Right lobe of liver (tissue), 6 donors: ENCODE data around the gene MON1A. TPM values are rescaled to one million over a fixed set of nuclear protein-coding genes. Genes with fewer than 3 reads are reported as not detected.

Source experiments
- ATAC-seq, 4 donors: fragments of 200-7000 bp; cut with Tn5 transposase; one replicate each; pipeline ENCODE4 v1.9.1; 2020; ENCODE audit warnings: mild to moderate bottlenecking in 4 of 4, moderate library complexity in 4 of 4
- DNase-seq, 3 donors: peaks; one replicate each; pipeline ENCODE4 v3.0.0-alpha.2; 2020
- H3K27ac ChIP-seq, 3 donors: fragments of 200-600 bp; one replicate each; pipeline ENCODE4 v1.8.0; 2022
- H3K27me3 ChIP-seq, 2 donors: fragments of 200-600 bp; one replicate each; pipeline ENCODE4 v1.8.0; 2022
- H3K36me3 ChIP-seq, 4 donors: fragments of 200-600 bp; sonication (generic) in 1 of 4; one replicate each; pipeline versions ENCODE4 v1.5.1 to v1.8.0; 2017 to 2022; ENCODE audit warnings: control low read depth in 1 of 4
- H3K4me1 ChIP-seq, 4 donors: fragments of 200-600 bp; sonication (generic) in 1 of 4; one replicate each; pipeline versions ENCODE4 v1.5.1 to v1.8.0; 2017 to 2022; ENCODE audit warnings: control low read depth in 1 of 4
- H3K4me3 ChIP-seq, 3 donors: fragments of 200-600 bp; one replicate each; pipeline ENCODE4 v1.8.0; 2022
- H3K9me3 ChIP-seq, 4 donors: fragments of 200-600 bp; sonication (generic) in 1 of 4; one replicate each; pipeline versions ENCODE4 v1.5.1 to v1.8.0; 2017 to 2022; ENCODE audit warnings: control low read depth in 1 of 4
- CTCF ChIP-seq, 4 donors: fragments of 200-600 bp in 3 of 4; fragments of 450-650 bp in 1 of 4; IDR thresholded peaks; one replicate each; pipeline versions ENCODE4 v1.5.1 to v1.8.0; 2016 to 2022; ENCODE audit warnings: antibody characterized with exemption in 4 of 4, mild to moderate bottlenecking in 2 of 4
- POLR2A ChIP-seq: fragments of 450-650 bp; IDR thresholded peaks from one replicate; pipeline ENCODE4 v1.6.1; 2017; ENCODE audit warnings: antibody characterized with exemption, mild to moderate bottlenecking
- WGBS: methylation state at CpG from one replicate; pipeline ENCODE4 v1.1.6; 2018; ENCODE audit warnings: low coverage, low lambda C conversion rate; ENCODE audit not compliant: insufficient coverage; ENCODE audit errors: missing lambda C conversion rate; 5-methylcytosine and 5-hydroxymethylcytosine counted together
- intact Hi-C, 2 donors: fragments of 100-400 bp; cut with DNase I; formaldehyde crosslinking; loops; one replicate each; pipeline versions ENCODE4 v1.11.2 to v1.14.1; 2022
- small RNA-seq, 2 experiments: library from RNA; depleted of rRNA; stranded (forward); fragments of <200 nt; gene quantifications; one replicate each; pipeline ENCODE3, GENCODE V24; 2016
- total RNA-seq, 6 experiments: library from RNA; depleted of rRNA in 2 of 6; stranded (reverse); fragments of >200 nt in 2 of 6; fragmentation: NEBNext Ultra II Directional in 3 of 6; extraction: Animal tissue kit (Norgen Biotek cat#: 25700) in 3 of 6; gene quantifications; one replicate each; pipeline versions ENCODE4 v1.1.0 to v1.2.4, GENCODE V29; 2016 to 2023
- donor health status: DM: no; HTN: yes; CAD: no.
- donor health status: DM: no; HTN: no; CAD: no.
- donor health status: DM: no; HTN: no; CAD: no.
- donor health status: DM: no; HTN: yes; CAD: no.
- donor health status: DM: no; HTN: yes; CAD: no.

Gene MON1A
- total RNA-seq, 6 experiments from 2014 or later: 5.4 to 14.2 (median 7.5) TPM

GRCh38 chr3:49864505-49864904 lies 65.1 kb downstream of the MON1A start:
- H3K4me1 ChIP-seq: peaks cover 0 to 7% (median 0%) of the 10 kb centered on the region in 4 donors
- ATAC-seq (no peak), DNase-seq (no peak)
- no peak overlapping the region for H3K27ac ChIP-seq
- H3K36me3 ChIP-seq: no peaks in the 10 kb centered on the region
- no peak overlapping the region for H3K4me3 ChIP-seq
- TF ChIP-seq CTCF (IDR thresholded peaks at IDR 0.05): no peak
- no peak for TF ChIP-seq POLR2A
- intact Hi-C loops: no loop called here
- 16% methylated on average over 2 of the region's 5 CpGs for WGBS
- H3K9me3 ChIP-seq: no peaks in the 10 kb centered on the region
- H3K27me3 ChIP-seq: peaks cover 0 to 5% of the 10 kb centered on the region in 2 donors

GRCh38 chr3:49859576-49860305 lies 69.9 kb downstream of the MON1A start:
- Histone ChIP-seq H3K4me3 (no peak overlapping the region), H3K27ac (no peak overlapping the region), H3K9me3 (no peaks in the 10 kb centered on the region), H3K36me3 (no peaks in the 10 kb centered on the region), H3K4me1 (no peaks in the 10 kb centered on the region), H3K27me3 (no peaks in the 10 kb centered on the region)
- DNase-seq: no peak
- ATAC-seq: no peak
- intact Hi-C loops: no loop called here
- TF ChIP-seq CTCF (IDR thresholded peaks at IDR 0.05): no peak
- TF ChIP-seq POLR2A: no peak
- WGBS: no CpG with 5 or more reads among the region's 12 CpGs

Small RNAs within 50 kb of the gene (small RNA-seq; reads per million reads assigned to genes)
- 0 reads per million in 2 experiments for gene RN7SL217P

Other genes starting within 250 kb of the MON1A start
- gene MST1, start 240.3 kb downstream of the MON1A start, total RNA-seq: 100 to 1,000 TPM; 321 to 695 (median 632) TPM
- 10 to 100 TPM; 32.4 to 48.3 (median 39.9) TPM for gene RNF123, start 240.3 kb downstream of the MON1A start, total RNA-seq
- 1 to 10 TPM in 1 of 6 experiments, under 1 TPM in 3, not detected in 2; 0.07 to 2.4 (median 0.64) TPM for gene AMIGO3, start 210.1 kb downstream of the MON1A start, total RNA-seq
- gene GMPPB, start 205.9 kb downstream of the MON1A start, total RNA-seq: 10 to 100 TPM; 12.2 to 34.2 (median 25.6) TPM
- gene IP6K1, start 143.3 kb downstream of the MON1A start, total RNA-seq: 10 to 100 TPM; 12.6 to 19.6 (median 16.2) TPM
- gene CDHR4, start 129.9 kb downstream of the MON1A start, total RNA-seq: not detected
- gene INKA1, start 126.5 kb downstream of the MON1A start, total RNA-seq: 1 to 10 TPM in 1 of 6 experiments, under 1 TPM in 5; 0.46 to 1.2 (median 0.73) TPM
- 10 to 100 TPM; 16.4 to 39.1 (median 28.5) TPM for gene UBA7, start 115.9 kb downstream of the MON1A start, total RNA-seq
- gene TRAIP, start 73.2 kb downstream of the MON1A start, total RNA-seq: 1 to 10 TPM in 3 of 6 experiments, under 1 TPM in 3; 0.55 to 3.1 (median 0.98) TPM
- not detected for gene CAMKV, start 59.9 kb downstream of the MON1A start, total RNA-seq
- gene MST1R, start 25.9 kb downstream of the MON1A start, total RNA-seq: 1 to 10 TPM in 1 of 6 experiments, under 1 TPM in 5; 0.15 to 1.9 (median 0.50) TPM
- 10 to 100 TPM; 25.9 to 46.4 (median 32.9) TPM for gene RBM6, start 10.3 kb upstream of the MON1A start, total RNA-seq
- 10 to 100 TPM; 42.1 to 62.4 (median 46.4) TPM for gene RBM5, start 159.1 kb upstream of the MON1A start, total RNA-seq
- gene SEMA3F, start 225.5 kb upstream of the MON1A start, total RNA-seq: 1 to 10 TPM; 1.2 to 5.9 (median 4.2) TPM